Iris pigment epithelial cell (primary cell): Measurements from ENCODE around the gene SEMA3D.

Experiments used
- DNase-seq: peaks from one replicate; pipeline ENCODE4 v3.0.0-alpha.2; 2011; ENCODE audit warnings: low read depth

The SEMA3D gene

DNA sequence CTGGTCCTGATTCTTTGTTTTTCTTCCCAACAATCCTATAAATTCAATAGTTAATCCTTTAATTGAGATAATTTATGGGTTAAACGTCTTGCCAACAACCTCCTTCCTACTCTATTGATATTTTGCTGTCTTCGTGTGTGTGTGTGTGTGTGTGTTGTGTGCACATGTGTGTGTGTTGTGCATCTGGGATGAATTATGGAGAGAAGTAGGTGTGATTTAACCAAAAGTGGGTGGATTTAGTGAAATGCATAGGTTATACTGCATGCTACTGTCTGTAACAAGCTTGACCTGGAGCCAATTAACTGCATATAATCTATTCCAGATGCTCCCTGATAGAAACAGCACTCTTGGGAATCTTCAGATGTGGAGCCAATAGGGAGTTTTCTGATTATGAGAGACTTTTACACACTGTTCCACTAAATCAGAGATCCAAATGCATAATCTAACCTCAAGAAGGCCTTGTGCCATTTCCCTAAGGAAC lies 61.2 kb downstream of the SEMA3D start:
- no peak for DNase-seq

DNA sequence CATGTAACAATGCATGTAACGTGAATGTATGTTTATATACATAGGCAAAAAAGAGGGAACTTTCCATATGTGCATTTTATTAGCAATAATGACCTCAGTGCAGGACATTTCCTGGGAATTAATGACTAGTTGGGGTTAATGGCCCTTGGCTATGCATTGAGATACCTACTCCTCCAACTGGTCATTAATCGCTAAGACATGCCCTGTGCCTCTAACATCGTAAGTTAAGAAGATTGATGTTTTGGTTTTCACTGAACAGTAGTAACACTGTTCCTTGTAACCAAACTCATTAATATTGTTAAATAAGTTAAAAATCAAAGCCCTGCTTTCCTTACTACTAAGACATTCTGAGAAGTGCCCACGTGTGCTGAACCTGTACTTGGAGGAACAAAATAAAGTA lies 61.7 kb downstream of the SEMA3D start:
- DNase-seq, result no peak

DNA sequence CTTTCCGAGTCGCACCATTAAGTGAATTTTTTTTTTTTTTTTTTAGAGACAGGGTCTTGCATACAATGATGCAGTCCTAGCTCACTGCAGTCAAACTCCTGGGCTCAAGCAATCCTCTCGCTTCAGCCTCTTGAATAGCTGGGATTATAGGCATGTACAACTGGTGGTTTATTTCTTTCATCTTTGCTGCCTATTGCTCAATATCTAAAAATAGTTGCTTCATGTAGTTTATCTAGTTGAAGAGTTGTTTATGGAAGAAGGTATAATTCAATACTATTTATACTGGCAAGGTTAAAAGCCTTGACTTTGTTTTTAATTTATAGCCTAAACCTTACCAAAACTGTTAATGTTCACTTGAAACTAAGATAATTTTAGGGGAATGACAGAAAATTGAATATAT lies 66.9 kb downstream of the SEMA3D start:
- DNase-seq, result peak; percentile 56

GRCh38 chr7:85115862-85116261 lies 71.0 kb downstream of the SEMA3D start:
- no peak for DNase-seq

DNA sequence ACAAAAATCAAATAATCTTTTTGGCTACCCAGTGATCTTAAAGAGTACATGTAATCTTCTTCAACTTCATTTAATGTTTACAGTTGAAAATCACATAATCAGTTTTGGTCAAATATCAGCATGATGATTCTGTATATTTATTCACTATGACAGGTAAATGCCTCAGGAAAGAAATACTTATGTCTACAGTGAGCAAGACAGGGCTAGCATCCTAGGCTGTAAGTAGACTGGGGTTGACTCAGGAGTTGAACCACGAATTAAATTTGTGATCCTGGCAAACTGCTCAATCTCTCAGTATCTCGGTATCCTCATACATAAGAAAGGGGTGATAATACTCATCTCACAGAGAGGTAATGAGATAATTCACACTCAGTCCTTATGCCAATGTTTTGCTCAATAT lies 71.8 kb downstream of the SEMA3D start:
- DNase-seq, result no peak

- DNase-seq, result no peak
Measured at GRCh38 chr7:85114342-85114741, 72.5 kb downstream of the SEMA3D start.

GRCh38 chr7:85111761-85112160 lies 75.1 kb downstream of the SEMA3D start:
- DNase-seq, result peak; percentile 84

- no peak for DNase-seq
Measured at GRCh38 chr7:85106719-85107118, 80.1 kb downstream of the SEMA3D start.

DNA sequence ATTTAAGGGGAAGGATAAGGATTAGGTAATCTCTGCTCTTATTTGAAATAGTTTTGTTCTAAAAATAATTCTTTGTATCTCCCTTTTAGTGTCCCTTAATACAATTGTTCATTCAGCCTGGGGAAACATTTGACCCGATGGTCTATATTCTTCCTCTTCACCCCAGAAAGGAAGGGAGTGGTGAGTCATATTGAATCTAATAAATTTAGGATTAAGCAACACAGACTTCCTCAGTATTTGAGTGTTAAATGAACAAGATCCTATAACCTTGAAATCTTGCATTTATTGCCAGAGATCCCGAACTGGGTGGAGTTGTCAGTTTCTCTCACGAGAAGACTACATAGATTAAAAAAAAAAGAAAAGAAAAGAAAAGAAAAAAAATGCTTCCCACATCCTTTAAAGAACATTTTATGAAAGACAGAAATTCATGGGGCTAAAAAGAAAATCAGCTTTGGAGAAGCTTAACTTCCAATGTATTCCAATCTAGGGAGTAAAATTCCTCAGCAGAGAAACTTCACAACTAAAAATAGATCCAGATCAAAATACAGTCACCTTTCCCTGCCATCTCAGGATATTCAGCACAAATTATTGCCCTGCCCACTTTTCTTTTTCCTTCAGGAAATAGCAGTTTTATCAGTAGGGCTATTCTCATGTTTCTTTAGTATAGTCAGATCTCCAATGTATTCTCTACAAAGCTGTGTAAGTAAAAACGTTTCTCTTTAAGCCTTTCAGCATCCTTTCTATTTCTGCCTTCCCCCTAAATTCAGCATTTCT lies 82.2 kb downstream of the SEMA3D start:
- DNase-seq, result peak; percentile 66

GRCh38 chr7:85103962-85104361 lies 82.9 kb downstream of the SEMA3D start:
- peak; percentile 15 for DNase-seq

DNA sequence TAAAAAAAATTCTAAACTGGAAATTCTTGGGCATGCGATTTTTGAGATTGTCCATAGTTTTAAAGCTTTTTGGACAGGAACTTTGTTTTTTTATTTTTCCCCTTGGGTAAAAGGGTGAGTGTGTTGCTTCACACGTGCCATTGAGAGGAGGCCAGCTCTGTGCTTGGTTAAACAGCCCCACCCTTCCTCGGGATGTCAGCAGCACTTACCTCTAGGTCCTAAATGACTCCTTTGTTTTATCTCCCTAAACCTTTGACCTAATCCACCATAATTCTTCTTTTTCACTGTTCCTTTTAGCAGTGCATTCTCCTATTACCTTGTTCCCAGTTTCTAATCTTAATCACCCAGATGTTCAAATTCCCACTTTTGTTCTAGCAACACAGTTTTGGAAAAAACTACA lies 83.5 kb downstream of the SEMA3D start:
- no peak for DNase-seq

DNA sequence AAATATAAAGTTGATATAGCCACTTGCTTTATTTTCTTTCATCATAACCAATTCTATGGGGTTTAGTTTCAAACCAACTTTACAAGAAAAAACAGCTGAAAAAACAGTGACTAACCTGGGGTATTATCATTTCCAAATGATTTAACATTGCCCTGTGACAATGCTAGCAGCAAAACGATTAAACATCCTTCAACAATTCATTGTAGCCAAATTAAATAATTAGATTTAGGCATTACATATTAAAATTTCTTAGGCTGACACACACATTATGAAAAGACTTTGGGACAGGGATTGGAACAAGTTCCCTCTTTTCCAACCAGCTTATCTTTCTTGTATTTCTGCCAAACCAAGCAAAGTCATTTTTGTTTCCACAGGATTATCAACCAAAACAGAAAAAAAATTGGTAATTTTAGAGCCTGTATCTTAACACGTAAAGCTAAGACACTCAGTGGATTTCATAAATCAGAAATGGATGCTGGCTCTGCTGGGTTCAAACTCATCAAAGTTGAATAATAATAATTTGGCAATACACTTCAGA lies 84.0 kb downstream of the SEMA3D start:
- DNase-seq, result peak; percentile 28

GRCh38 chr7:85101347-85101746 lies 85.5 kb downstream of the SEMA3D start:
- no peak for DNase-seq

DNA sequence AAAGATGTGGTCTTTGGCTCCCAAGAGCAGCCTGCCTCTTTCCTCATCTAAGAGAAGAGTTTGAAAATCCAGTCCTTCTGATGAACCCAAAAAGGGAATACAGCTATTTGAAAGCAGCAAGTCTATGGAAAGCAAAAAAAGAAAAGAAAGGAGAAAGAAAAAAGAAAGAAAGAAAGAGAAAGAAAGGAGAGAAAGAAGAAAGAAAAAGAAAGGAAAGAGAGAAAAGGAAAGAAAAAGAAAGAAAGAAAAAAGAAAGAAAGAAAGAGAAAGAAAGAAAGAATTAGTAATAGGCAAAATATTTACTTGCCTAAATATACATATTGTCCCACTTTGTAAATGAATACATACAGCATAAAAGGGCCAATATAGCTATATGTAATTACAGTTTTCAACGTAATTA lies 89.0 kb downstream of the SEMA3D start:
- DNase-seq, result no peak

GRCh38 chr7:85095806-85096205 lies 91.0 kb downstream of the SEMA3D start:
- DNase-seq, result peak; percentile 27

- no peak for DNase-seq
Measured at GRCh38 chr7:85095366-85095765, 91.5 kb downstream of the SEMA3D start.

- DNase-seq, result no peak
Measured at GRCh38 chr7:85094046-85094725, 92.7 kb downstream of the SEMA3D start.

DNA sequence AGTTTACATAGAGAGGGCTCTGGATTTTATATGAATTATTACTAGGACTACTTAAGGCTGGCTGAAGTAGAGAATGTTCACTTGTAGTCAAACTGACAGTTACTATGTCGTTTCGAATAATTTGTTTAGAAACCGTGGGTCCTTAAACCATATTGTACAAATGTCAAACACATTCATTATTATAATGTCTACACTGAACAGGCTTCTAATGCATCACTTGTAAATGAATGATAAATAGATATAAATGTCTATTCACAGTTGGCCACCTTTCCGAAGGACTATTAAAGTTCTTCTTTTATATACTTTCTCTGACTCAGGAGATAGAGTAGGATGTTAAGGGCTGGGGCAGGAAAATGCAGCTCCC lies 95.3 kb downstream of the SEMA3D start:
- no peak for DNase-seq

DNA sequence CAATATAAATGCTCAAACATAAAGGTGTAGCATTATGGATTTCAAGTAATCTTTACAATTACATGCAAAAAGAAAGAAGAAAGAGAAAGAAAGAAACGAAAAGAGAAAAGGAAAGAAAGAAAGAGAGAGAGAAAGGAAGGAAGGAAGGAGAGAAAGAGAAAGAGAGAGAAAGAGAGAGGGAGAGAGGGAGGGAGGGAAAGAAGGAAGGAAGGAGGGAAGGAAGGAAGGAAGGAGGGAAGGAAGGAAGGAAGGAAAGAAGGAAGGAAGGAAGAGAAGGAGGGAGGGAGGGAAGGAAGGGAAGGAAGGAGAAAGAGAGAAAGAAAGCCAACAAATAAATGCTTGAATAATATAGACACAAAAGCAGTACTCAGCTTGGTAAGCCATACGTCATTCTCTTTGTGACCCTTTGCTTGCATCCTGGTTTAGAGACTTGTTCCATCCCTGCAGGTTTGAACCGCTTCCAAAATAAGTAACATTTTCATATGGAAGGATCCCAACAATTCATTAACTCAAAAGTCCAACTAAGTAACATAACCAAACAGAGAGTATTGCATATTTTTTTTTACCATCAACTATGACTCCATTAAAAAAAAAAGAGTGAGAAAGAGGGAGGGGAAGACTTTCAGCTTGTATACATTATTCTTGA lies 95.8 kb downstream of the SEMA3D start:
- no peak for DNase-seq

GRCh38 chr7:85090143-85090542 lies 96.7 kb downstream of the SEMA3D start:
- no peak for DNase-seq

DNA sequence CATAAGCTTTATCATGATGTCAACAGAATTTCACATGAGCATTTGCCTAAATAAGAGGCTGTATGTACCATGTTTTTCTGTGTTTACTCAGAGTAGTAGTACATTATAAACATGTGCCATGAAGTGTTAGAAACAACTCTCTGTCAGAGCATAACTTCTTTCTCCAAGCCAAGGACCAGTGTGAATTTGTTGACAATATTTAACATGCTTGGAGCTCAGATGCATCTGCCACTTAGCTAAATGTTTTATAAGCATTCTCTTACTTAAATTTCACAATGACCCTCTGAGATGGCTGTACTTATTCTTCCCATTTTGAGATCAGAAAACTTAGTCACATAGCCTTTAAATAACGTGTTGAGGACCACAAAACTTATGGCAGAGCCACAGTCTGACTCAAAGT lies 105.0 kb downstream of the SEMA3D start:
- no peak for DNase-seq

GRCh38 chr7:85081392-85081791 lies 105.5 kb downstream of the SEMA3D start:
- DNase-seq, result no peak

- DNase-seq, result no peak
Measured at GRCh38 chr7:85079434-85079833, 107.4 kb downstream of the SEMA3D start.
